GM18507 (cell line): Measurements from ENCODE around the gene SND1.
"Not testable (repeated sequence)": the region's sequence is repeated elsewhere in the genome, so short reads cannot be mapped to it uniquely, and the experiment has no call there.

ENCODE experiments used
- DNase-seq: peaks from one replicate; pipeline ENCODE4 v3.0.0; 2011; ENCODE audit warnings: low read depth; ENCODE audit not compliant: insufficient read length; ENCODE audit errors: extremely low spot score
- FAIRE-seq: peaks from 2 replicates; lab custom pipeline; 2011; peaks lifted over from hg19 to GRCh38; lab: Jason Lieb, UNC

The SND1 gene

GRCh38 chr7:127892488-127893314, 240.7 kb downstream of the SND1 start:
- FAIRE-seq (no peak), DNase-seq (no peak)

GRCh38 chr7:127893547-127893946, 241.6 kb downstream of the SND1 start:
- no peak for FAIRE-seq
- no peak for DNase-seq

- no peak for FAIRE-seq
Measured at GRCh38 chr7:127894588-127894987, 242.6 kb downstream of the SND1 start.

GRCh38 chr7:127895360-127895759, 243.4 kb downstream of the SND1 start:
- DNase-seq (no peak), FAIRE-seq (no peak)

More at GRCh38 chr7:127894588-127894987, 242.6 kb downstream of the SND1 start:
- DNase-seq = no peak

GRCh38 chr7:127895814-127896280, 243.9 kb downstream of the SND1 start:
- no peak for FAIRE-seq

GRCh38 chr7:127896659-127897058, 244.7 kb downstream of the SND1 start:
- FAIRE-seq (no peak), DNase-seq (no peak)

More at GRCh38 chr7:127895814-127896280, 243.9 kb downstream of the SND1 start:
- DNase-seq = no peak

GRCh38 chr7:127897704-127898454, 245.9 kb downstream of the SND1 start:
- FAIRE-seq (no peak), DNase-seq (no peak)

GRCh38 chr7:127899411-127899810, 247.4 kb downstream of the SND1 start:
- DNase-seq (no peak), FAIRE-seq (no peak)

- no peak for FAIRE-seq
- no peak for DNase-seq
Measured at GRCh38 chr7:127900141-127900540, 248.1 kb downstream of the SND1 start.

- DNase-seq (no peak), FAIRE-seq (no peak)
Measured at GRCh38 chr7:127900732-127901685, 249.0 kb downstream of the SND1 start.

GRCh38 chr7:127901895-127902703, 250.1 kb downstream of the SND1 start:
- DNase-seq (no peak), FAIRE-seq (peak; percentile 12)

- not testable (repeated sequence) for DNase-seq, FAIRE-seq
Measured at GRCh38 chr7:127902753-127903152, 250.8 kb downstream of the SND1 start.

GRCh38 chr7:127903892-127904669, 252.1 kb downstream of the SND1 start:
- FAIRE-seq = no peak

GRCh38 chr7:127904670-127904985, 252.6 kb downstream of the SND1 start:
- no peak for FAIRE-seq
- DNase-seq = no peak

More at GRCh38 chr7:127903892-127904669, 252.1 kb downstream of the SND1 start:
- DNase-seq = no peak

GRCh38 chr7:127905021-127905420, 253.0 kb downstream of the SND1 start:
- DNase-seq = no peak
- no peak for FAIRE-seq

GRCh38 chr7:127905491-127906330, 253.7 kb downstream of the SND1 start:
- FAIRE-seq (no peak), DNase-seq (no peak)
